Measurements from ENCODE around the gene ITGAV.

DNA sequence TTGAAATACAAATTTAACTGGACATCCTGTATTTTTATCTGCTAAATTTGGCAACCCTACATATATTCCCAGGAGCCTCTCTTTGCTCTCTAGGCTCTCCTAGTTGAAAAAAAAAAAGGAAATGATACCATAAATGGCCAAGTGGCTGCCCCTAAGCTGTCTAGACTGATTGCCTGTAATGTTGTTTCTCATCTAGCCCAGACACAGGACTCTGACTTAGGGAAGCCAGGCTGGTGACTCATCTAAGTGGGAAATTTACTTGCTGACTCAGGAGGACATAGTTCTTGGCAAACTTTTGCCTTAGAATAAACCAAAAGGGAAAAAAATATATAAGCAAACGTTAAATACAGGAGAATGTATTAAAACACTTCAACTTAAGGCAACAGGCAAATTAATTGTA is 14.6 kb upstream of the ITGAV start:
- TF ChIP-seq POLR2A (IDR thresholded peaks at IDR 0.05) (no peak), CTCF (IDR thresholded peaks at IDR 0.05) (no peak)
